GM19463 (cell line): ENCODE results near the gene TTLL9.

Source experiments
- ATAC-seq: cut with Tn5 transposase; IDR thresholded peaks from one replicate; pipeline ENCODE4 v1.9.1; 2021; ENCODE audit warnings: mild to moderate bottlenecking, moderate library complexity; ENCODE audit not compliant: unreplicated experiment

TTLL9 gene

GRCh38 chr20:31836853-31837608 is 33.4 kb upstream of the TTLL9 start:
- ATAC-seq: no peak

GRCh38 chr20:31837896-31838397 is 32.5 kb upstream of the TTLL9 start:
- no peak for ATAC-seq

GRCh38 chr20:31838646-31839292 is 31.7 kb upstream of the TTLL9 start:
- no peak for ATAC-seq

- ATAC-seq: no peak
Observed at GRCh38 chr20:31839782-31840487, 30.5 kb upstream of the TTLL9 start.

GRCh38 chr20:31840906-31841816 is 29.3 kb upstream of the TTLL9 start:
- no peak for ATAC-seq

- no peak for ATAC-seq
Observed at GRCh38 chr20:31841928-31842327, 28.5 kb upstream of the TTLL9 start.

GRCh38 chr20:31842471-31843157 is 27.8 kb upstream of the TTLL9 start:
- no peak for ATAC-seq

GRCh38 chr20:31843288-31843687 is 27.1 kb upstream of the TTLL9 start:
- ATAC-seq: no peak

- ATAC-seq: no peak
Observed at GRCh38 chr20:31843881-31844280, 26.6 kb upstream of the TTLL9 start.

- no peak for ATAC-seq
Observed at GRCh38 chr20:31844737-31845299, 25.6 kb upstream of the TTLL9 start.

- no peak for ATAC-seq
Observed at GRCh38 chr20:31845300-31845863, 25.1 kb upstream of the TTLL9 start, which contains the start of gene FOXS1. Gene FOXS1, minus strand, starts transcription at chr20:31845604. Its CDS starts 62 bp downstream, at chr20:31845542.

GRCh38 chr20:31846793-31847138 is 23.7 kb upstream of the TTLL9 start:
- ATAC-seq: no peak

GRCh38 chr20:31848088-31848999 is 22.1 kb upstream of the TTLL9 start:
- ATAC-seq: no peak

GRCh38 chr20:31849306-31849930 is 21.0 kb upstream of the TTLL9 start:
- no peak for ATAC-seq

- ATAC-seq: no peak
Observed at GRCh38 chr20:31851240-31851955, 19.0 kb upstream of the TTLL9 start.

- no peak for ATAC-seq
Observed at GRCh38 chr20:31853481-31853880, 17.0 kb upstream of the TTLL9 start.

- no peak for ATAC-seq
Observed at GRCh38 chr20:31856516-31856915, 13.9 kb upstream of the TTLL9 start.
